T-cell (primary cell): Measurements from ENCODE around the gene MSH5. TPM values are rescaled to one million over a fixed set of nuclear protein-coding genes. Genes with fewer than 3 reads are reported as not detected.
"Not testable (repeated sequence)": the region's sequence is repeated elsewhere in the genome, so short reads cannot be mapped to it uniquely, and the experiment has no call there.

Experiments
- ATAC-seq, 4 experiments: fragments of 200-7000 bp in 3 of 4; fragments of 150-1000 bp in 1 of 4; cut with Tn5 transposase; replicated peaks in 1 of 4; 1 replicate in 3 of 4; 2 replicates in 1 of 4; pipeline ENCODE4 v1.10.0; 2021; ENCODE audit warnings: moderate library complexity in 3 of 4, mild to moderate bottlenecking in 2 of 4, moderate number of reproducible peaks in 1 of 4
- CTCF ChIA-PET, 2 donors: fragments of 300-600 bp; sonication (Branson Sonifier 250); formaldehyde crosslinking; loops; one replicate each; lab custom pipeline; 2022; ENCODE audit warnings: antibody characterized with exemption in 2 of 2; lab: Charles Lee
- POLR2A ChIA-PET, 2 donors: fragments of 300-600 bp; sonication (Branson Sonifier 250); formaldehyde crosslinking; loops; one replicate each; lab custom pipeline; 2022; ENCODE audit warnings: antibody characterized with exemption in 2 of 2; lab: Charles Lee
- DNase-seq, 35 experiments: peaks; one replicate each; pipeline versions ENCODE4 v3.0.0 to v3.0.0-alpha.2; 2013 to 2023
- H3K27ac ChIP-seq: one replicate; pipeline ENCODE4 v1.5.1; 2013; ENCODE audit warnings: low read length
- H3K27me3 ChIP-seq, 2 experiments: replicated peaks in 1 of 2; 1 replicate in 1 of 2; 2 replicates in 1 of 2; pipeline versions ENCODE4 v1.6.1 to v1.7.0; 2013; ENCODE audit warnings: low read length in 1 of 2, mixed read lengths in 1 of 2; ENCODE audit not compliant: control insufficient read depth in 2 of 2, insufficient read depth in 2 of 2; ENCODE audit errors: extremely low read depth in 1 of 2
- H3K36me3 ChIP-seq, 2 donors: 1 replicate in 1 of 2; 2 replicates in 1 of 2; pipeline versions ENCODE4 v1.6.1 to v1.7.0; 2013; ENCODE audit warnings: low read length in 1 of 2; ENCODE audit not compliant: control insufficient read depth in 2 of 2, insufficient read depth in 1 of 2; ENCODE audit errors: extremely low read depth in 1 of 2
- H3K4me1 ChIP-seq, 2 experiments: 1 replicate in 1 of 2; 2 replicates in 1 of 2; pipeline versions ENCODE4 v1.6.1 to v1.7.0; 2013; ENCODE audit warnings: low read length in 2 of 2, mixed read lengths in 1 of 2; ENCODE audit not compliant: insufficient read depth in 2 of 2, control insufficient read depth in 1 of 2; ENCODE audit errors: extremely low read depth in 1 of 2
- H3K4me3 ChIP-seq, 2 donors: 1 replicate in 1 of 2; 2 replicates in 1 of 2; pipeline versions ENCODE4 v1.5.1 to v1.7.0; 2013; ENCODE audit warnings: mild to moderate bottlenecking in 2 of 2, low read length in 1 of 2, moderate library complexity in 1 of 2; ENCODE audit not compliant: control insufficient read depth in 1 of 2; ENCODE audit errors: extremely low read depth in 1 of 2
- H3K9me3 ChIP-seq: 2 replicates; pipeline ENCODE4 v1.7.0; 2013
- H3K27ac Mint-ChIP-seq, 2 donors: one replicate each; pipeline ENCODE4 v1.8.0; 2020 to 2021; ENCODE audit warnings: mild to moderate bottlenecking in 2 of 2, mixed read lengths in 2 of 2
- H3K27me3 Mint-ChIP-seq, 2 donors: one replicate each; pipeline ENCODE4 v1.8.0; 2021 to 2022; ENCODE audit warnings: mixed read lengths in 2 of 2
- H3K36me3 Mint-ChIP-seq: one replicate; pipeline ENCODE4 v1.8.0; 2021; ENCODE audit warnings: mixed read lengths
- H3K4me1 Mint-ChIP-seq, 3 donors: one replicate each; pipeline ENCODE4 v1.8.0; 2020 to 2022; ENCODE audit warnings: mixed read lengths in 3 of 3, mild to moderate bottlenecking in 1 of 3
- H3K4me3 Mint-ChIP-seq, 3 donors: one replicate each; pipeline ENCODE4 v1.8.0; 2020 to 2022; ENCODE audit warnings: mild to moderate bottlenecking in 3 of 3, mixed read lengths in 3 of 3, moderate library complexity in 3 of 3
- H3K9me3 Mint-ChIP-seq, 3 donors: one replicate each; pipeline ENCODE4 v1.8.0; 2020 to 2022; ENCODE audit warnings: mixed read lengths in 3 of 3
- WGBS: methylation state at CpG from one replicate; pipeline ENCODE4 v1.1.5; 2013; ENCODE audit warnings: missing lambda C conversion rate; ENCODE audit not compliant: insufficient coverage; 5-methylcytosine and 5-hydroxymethylcytosine counted together
- total RNA-seq, 35 experiments: library from RNA in 6 of 35; stranded (reverse) in 6 of 35; fragments of 120-200 nt in 1 of 35; gene quantifications; one replicate each; pipeline versions ENCODE4 v1.2.1 to v1.2.4 and lab custom pipeline; 2013 to 2026

The MSH5 gene
- total RNA-seq, 5 donors from 2014 or later (not counting 1 experiment from before 2014, with no cell fraction given), result 13.7 to 22.4 (median 14.4) TPM

DNA sequence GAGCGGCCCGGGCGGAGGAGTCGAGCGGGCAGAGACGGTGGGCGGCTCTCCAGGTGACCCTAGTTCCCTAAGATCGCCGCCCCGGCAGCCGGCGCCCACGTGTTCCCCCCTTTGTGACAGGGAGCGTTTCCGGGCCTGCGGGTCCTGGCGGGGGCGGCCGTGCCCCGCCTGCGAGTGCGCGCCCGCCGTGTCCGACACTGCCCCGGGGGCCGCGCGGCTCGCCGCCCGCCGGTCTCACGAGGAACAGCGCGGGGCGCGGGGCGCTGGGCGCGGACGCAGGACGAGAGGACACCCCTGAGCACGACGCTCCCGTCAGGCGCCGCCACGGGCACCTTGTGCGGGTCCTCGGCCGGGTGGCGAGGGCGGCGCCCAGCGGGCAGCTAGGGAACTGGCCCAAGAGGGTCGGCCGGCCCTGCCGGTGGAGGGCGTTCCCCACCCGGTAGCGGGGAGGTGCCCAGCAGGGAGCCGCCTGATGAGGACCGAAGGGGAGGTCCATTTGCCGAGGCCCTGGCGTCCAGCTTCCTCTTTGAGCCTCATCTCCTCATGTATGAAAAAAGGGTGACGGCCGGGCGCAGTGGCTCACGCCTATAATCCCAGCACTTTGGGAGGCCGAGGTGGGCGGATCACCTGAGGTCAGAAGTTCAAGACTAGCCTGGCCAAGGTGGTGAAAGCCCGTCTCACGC, 56.0 kb downstream of the MSH5 start, which contains the start of gene VARS1:
VARS1 (minus strand) TSS at position 137 of the 683 bp plus-strand sequence. CDS start 535 bp downstream, outside the sequence.
- ATAC-seq (peak; percentile 82 to 93 (median 84)), DNase-seq (peak; percentile 55 to 91 (median 76))
- CTCF ChIA-PET, result interaction anchor here in 1 of 2 donors (0.7 to 1.4 kb wide), 5 partner anchors 11 to 213 kb away, joined by 3 to 7 read pairs (median 3); partner anchors contain the start of genes LSM2 and NEU1
- Mint-ChIP-seq H3K9me3 (no peaks in the 10 kb centered on the region), H3K4me1 (peaks cover 42 to 48% (median 44%) of the 10 kb centered on the region in 3 donors), H3K27ac (peak within 1 kb of the TSS; percentile 98 to 99), H3K36me3 (peaks cover 5% of the 10 kb centered on the region), H3K27me3 (no peaks in the 10 kb centered on the region), H3K4me3 (peak within 1 kb of the TSS; percentile 95 to 97 (median 96))
- Histone ChIP-seq H3K27me3 (no peaks in the 10 kb centered on the region), H3K9me3 (no peaks in the 10 kb centered on the region), H3K4me3 (peak within 1 kb of the TSS; percentile 82 to 94), H3K4me1 (peaks cover 23 to 49% of the 10 kb centered on the region in 2 experiments), H3K27ac (peak within 1 kb of the TSS; percentile 79), H3K36me3 (peaks cover 9 to 15% of the 10 kb centered on the region in 2 donors)
- WGBS, result under 1% methylated on average over 74 of the region's 75 CpGs
- POLR2A ChIA-PET, result interaction anchor here in 1 of 2 donors (1.0 kb wide), 1 partner anchor 67 kb away, joined by 4 read pairs; the partner anchor contains the start of gene NEU1

DNA sequence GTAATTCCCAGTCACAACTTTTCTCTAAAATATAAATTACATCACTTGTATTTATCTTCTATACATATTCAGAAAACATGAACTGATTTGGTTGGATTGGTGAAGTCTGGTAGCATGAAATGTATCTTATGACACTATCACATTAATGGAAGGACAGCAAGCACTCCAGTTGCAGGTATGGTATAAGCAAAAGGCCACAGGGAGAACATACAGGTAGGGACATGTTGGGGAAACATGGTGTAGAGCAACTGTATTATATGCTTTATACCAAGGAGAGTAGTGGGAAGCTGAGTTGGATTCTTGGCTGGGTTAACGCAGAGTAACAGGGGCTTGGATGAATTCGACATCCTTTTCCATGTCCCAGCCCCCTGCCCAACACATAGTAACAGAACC, 57.2 kb downstream of the MSH5 start:
- ChIA-PET CTCF (interaction anchor here in 1 of 2 donors (0.7 to 1.4 kb wide), 3 partner anchors 10 to 66 kb away, joined by 3 to 7 read pairs (median 3); partner anchors contain the start of genes LSM2 and NEU1), POLR2A (no interaction called here)
- no peak for ATAC-seq
- Histone ChIP-seq H3K27me3 (no peaks in the 10 kb centered on the region), H3K27ac (peak overlapping the region; percentile 71), H3K9me3 (no peaks in the 10 kb centered on the region), H3K4me3 (no peak overlapping the region), H3K4me1 (peaks cover 23 to 45% of the 10 kb centered on the region in 2 experiments), H3K36me3 (peaks cover 5 to 9% of the 10 kb centered on the region in 2 donors)
- no CpG with 5 or more reads among the region's 2 CpGs for WGBS
- Mint-ChIP-seq H3K9me3 (no peaks in the 10 kb centered on the region), H3K27me3 (no peaks in the 10 kb centered on the region), H3K4me1 (peaks cover 34 to 47% (median 40%) of the 10 kb centered on the region in 3 donors), H3K4me3 (peak overlapping the region; percentile 32 to 95 (median 57)), H3K36me3 (peaks cover 3% of the 10 kb centered on the region), H3K27ac (peak overlapping the region; percentile 95 to 97)
- DNase-seq, result no peak

GRCh38 chr6:31797588-31797987, 57.8 kb downstream of the MSH5 start:
- H3K4me3 ChIP-seq, result peak overlapping the region in 1 of 2 donors; percentile 21
- DNase-seq (peak in 22 of 35 experiments; percentile 14 to 61 (median 36)), ATAC-seq (peak; percentile 35 to 53 (median 37))
- POLR2A ChIA-PET, result no interaction called here
- H3K9me3 Mint-ChIP-seq, result no peaks in the 10 kb centered on the region
- peaks cover 3 to 5% of the 10 kb centered on the region in 2 donors for H3K36me3 ChIP-seq
- H3K27ac ChIP-seq, result peak overlapping the region; percentile 71
- H3K4me3 Mint-ChIP-seq, result peak overlapping the region; percentile 57 to 95 (median 62)
- H3K36me3 Mint-ChIP-seq, result peaks cover 3% of the 10 kb centered on the region
- H3K9me3 ChIP-seq, result no peaks in the 10 kb centered on the region
- 0% methylated on average over 3 of the region's 5 CpGs for WGBS
- no peaks in the 10 kb centered on the region for H3K27me3 Mint-ChIP-seq
- no peaks in the 10 kb centered on the region for H3K27me3 ChIP-seq
- H3K4me1 Mint-ChIP-seq, result peaks cover 34 to 43% (median 39%) of the 10 kb centered on the region in 3 donors
- CTCF ChIA-PET, result interaction anchor here in 1 of 2 donors (0.7 kb wide), 2 partner anchors 17 to 18 kb away, joined by 3 read pairs; partner anchors contain the start of genes HSPA1A and HSPA1L
- H3K27ac Mint-ChIP-seq, result peak overlapping the region; percentile 95 to 97
- peaks cover 23 to 46% of the 10 kb centered on the region in 2 experiments for H3K4me1 ChIP-seq

DNA sequence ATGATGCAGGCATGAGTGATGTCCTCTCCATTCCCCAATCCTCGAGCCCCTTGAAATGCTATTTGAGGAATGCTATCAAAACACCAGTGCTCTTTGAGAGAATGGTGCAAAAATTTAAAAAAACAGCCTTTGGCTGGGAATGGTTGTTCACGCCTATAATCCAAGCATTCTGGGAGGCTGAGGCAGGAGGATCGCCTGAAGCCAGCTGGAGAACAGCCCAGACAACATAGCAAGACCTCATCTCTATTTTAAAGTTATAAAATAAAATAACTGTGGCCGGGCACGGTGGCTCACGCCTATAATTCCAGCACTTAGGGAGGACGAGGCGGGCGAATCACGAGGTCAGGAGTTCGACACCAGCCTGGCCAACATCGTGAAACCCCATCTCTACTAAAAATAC, 60.0 kb downstream of the MSH5 start:
- no CpG with 5 or more reads among the region's 12 CpGs for WGBS

DNA sequence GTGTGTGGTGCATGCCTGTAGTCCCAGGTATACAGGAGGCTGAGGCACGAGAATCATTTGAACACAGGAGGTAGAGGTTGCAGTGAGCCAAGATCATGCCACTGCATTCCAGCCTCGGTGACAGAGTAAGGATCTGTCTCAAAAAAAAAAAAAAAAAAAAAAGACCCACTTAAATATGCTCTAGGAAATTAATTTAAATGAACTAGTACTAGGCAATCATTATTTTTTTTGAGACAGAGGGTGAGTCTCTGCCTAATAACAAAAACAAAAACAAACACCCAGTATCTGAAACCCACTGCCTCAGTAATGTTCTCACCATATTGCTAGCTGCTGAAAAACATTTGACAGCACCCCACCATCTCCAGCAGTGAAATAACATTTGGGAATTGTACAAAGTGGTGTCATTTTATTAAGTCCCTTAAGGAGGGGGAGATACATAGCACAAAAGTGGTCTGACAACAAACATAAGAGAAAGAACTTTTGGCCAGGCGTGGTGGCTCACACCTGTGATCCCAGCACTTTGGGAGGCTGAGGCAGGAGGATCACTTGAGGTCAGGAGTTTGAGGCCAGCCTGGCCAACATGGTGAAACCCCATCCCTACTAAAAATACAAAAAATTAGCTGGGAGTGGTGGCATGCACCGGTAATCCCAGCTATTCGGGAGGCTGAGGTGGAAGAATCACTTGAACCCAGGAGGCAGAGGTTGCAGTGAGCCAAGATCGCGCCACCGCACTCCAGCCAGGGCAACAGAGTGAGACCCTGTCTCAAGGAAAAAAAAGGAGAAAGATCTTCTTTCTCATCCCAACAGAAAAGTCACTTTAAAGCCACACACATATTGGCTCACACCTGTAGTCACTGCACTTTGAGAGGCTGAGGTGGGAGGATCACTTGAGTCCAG, 61.5 kb downstream of the MSH5 start:
- not testable (repeated sequence) for ATAC-seq, H3K4me3 Mint-ChIP-seq

More for the DNA sequence above, 60.0 kb downstream of the MSH5 start:
- DNase-seq, result no peak
- peaks cover 18 to 35% of the 10 kb centered on the region in 2 experiments for H3K4me1 ChIP-seq
- no peak overlapping the region for H3K27ac ChIP-seq
- ATAC-seq, result no peak
- no peaks in the 10 kb centered on the region for H3K27me3 Mint-ChIP-seq
- peaks cover 9% of the 10 kb centered on the region for H3K36me3 Mint-ChIP-seq
- H3K36me3 ChIP-seq, result peaks cover 0 to 12% of the 10 kb centered on the region in 2 donors
- H3K27me3 ChIP-seq, result no peaks in the 10 kb centered on the region
- no peak overlapping the region for H3K4me3 Mint-ChIP-seq
- POLR2A ChIA-PET, result no interaction called here
- H3K9me3 Mint-ChIP-seq, result no peaks in the 10 kb centered on the region
- no peaks in the 10 kb centered on the region for H3K9me3 ChIP-seq
- H3K27ac Mint-ChIP-seq, result no peak overlapping the region
- no peak overlapping the region for H3K4me3 ChIP-seq
- CTCF ChIA-PET, result interaction anchor here in 1 of 2 donors (1.1 kb wide), 1 partner anchor 70 kb away, joined by 3 read pairs; no protein-coding TSS in a partner anchor
- peaks cover 29 to 33% (median 31%) of the 10 kb centered on the region in 3 donors for H3K4me1 Mint-ChIP-seq

More for the DNA sequence above, 61.5 kb downstream of the MSH5 start:
- H3K9me3 Mint-ChIP-seq, H3K9me3 ChIP-seq, H3K27ac ChIP-seq, POLR2A ChIA-PET, DNase-seq, H3K27me3 ChIP-seq, H3K4me3 ChIP-seq, H3K36me3 Mint-ChIP-seq, H3K27me3 Mint-ChIP-seq: not testable (repeated sequence)
- CTCF ChIA-PET, result interaction anchor here in 1 of 2 donors (0.7 kb wide), 1 partner anchor 33 kb away, joined by 8 read pairs; no protein-coding TSS in a partner anchor
- peaks cover 0 to 12% of the 10 kb centered on the region in 2 donors for H3K36me3 ChIP-seq
- Mint-ChIP-seq H3K4me1 (peaks cover 31 to 36% (median 34%) of the 10 kb centered on the region in 3 donors), H3K27ac (peak overlapping the region in 1 of 2 donors; percentile 6)
- WGBS, result 100% methylated on average over 2 of the region's 8 CpGs
- peaks cover 23 to 39% of the 10 kb centered on the region in 2 experiments for H3K4me1 ChIP-seq
